Heart left ventricle (tissue), 13 donors: ENCODE data around the gene RASD2.

Experiments
- POLR2A ChIP-seq, 2 donors: fragments of 450-650 bp; IDR thresholded peaks; one replicate each; pipeline ENCODE4 v1.6.1; 2017; ENCODE audit warnings: antibody characterized with exemption in 2 of 2, mild to moderate bottlenecking in 2 of 2, moderate library complexity in 2 of 2
- TF ChIP-seq, protein P1 (sequence below), 12 donors: fragments of 200-600 bp; sonication (generic) in 4 of 12; IDR thresholded peaks; one replicate each; pipeline versions ENCODE4 v1.5.0 to v1.8.0; 2018 to 2022; ENCODE audit warnings: antibody characterized with exemption in 12 of 12, mild to moderate bottlenecking in 5 of 12
- donor health status: ischemic (EF 13 %, LVEDD 7.1; RV severe dilation, severe dysfunction).
- donor health status: DM: no; HTN: yes; CAD: no.
- donor health status: DM: no; HTN: no; CAD: no.
- donor health status: ischemic (EF 25% LVEDD 6.9; RV normal size, moderate dysfunction).
- donor health status: ischemic (EF 25% LVEDD 5.7; RV mildly dilated, moderate dysfunction).
- donor health status: ischemic (EF 35%, LVEDD 5.7; RV mildly dilated, moderate dysfunction).
- donor health status: nonischemic (EF 11% LVEDD 7.7; RV severe dilation, severe dysfunction).
- donor health status: DM: yes; HTN: yes; CAD: no.
- donor health status: PGD.
- donor health status: ischemic (EF 29% LVEDD 5.4; RV normal size, mild dysfunction).
- donor health status: nonischemic (EF 23%, LVEDD 6.1; RV moderate dilation, normal function).

DNA sequence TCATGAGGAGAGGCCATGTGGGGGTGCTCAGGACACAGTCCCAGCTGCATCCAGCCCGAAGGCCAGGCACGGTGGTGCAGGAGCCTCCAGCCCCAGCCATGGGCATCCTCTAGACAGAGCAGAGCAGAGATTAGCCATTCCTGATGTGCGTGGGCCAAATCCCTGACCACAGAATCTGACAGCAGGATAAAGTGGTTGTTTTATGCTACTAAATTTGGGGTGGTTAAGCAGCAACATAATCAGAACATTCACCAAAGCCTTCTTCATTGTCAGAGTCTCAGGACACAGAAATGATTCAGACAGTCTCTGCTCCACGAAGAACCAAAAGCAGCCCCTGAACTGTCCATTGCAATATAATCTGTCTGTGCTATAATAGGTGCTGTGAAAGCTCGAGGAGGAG is 19.7 kb downstream of the RASD2 start:
- TF ChIP-seq, protein P1, sequence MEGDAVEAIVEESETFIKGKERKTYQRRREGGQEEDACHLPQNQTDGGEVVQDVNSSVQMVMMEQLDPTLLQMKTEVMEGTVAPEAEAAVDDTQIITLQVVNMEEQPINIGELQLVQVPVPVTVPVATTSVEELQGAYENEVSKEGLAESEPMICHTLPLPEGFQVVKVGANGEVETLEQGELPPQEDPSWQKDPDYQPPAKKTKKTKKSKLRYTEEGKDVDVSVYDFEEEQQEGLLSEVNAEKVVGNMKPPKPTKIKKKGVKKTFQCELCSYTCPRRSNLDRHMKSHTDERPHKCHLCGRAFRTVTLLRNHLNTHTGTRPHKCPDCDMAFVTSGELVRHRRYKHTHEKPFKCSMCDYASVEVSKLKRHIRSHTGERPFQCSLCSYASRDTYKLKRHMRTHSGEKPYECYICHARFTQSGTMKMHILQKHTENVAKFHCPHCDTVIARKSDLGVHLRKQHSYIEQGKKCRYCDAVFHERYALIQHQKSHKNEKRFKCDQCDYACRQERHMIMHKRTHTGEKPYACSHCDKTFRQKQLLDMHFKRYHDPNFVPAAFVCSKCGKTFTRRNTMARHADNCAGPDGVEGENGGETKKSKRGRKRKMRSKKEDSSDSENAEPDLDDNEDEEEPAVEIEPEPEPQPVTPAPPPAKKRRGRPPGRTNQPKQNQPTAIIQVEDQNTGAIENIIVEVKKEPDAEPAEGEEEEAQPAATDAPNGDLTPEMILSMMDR (IDR thresholded peaks at IDR 0.05) = no peak
- no peak for TF ChIP-seq POLR2A (IDR thresholded peaks at IDR 0.05)
